HG03108 (cell line): ENCODE results near the gene ABCB10.
"Not testable (repeated sequence)": the region's sequence is repeated elsewhere in the genome, so short reads cannot be mapped to it uniquely, and the experiment has no call there.

ENCODE experiments used
- ATAC-seq: cut with Tn5 transposase; IDR thresholded peaks from one replicate; pipeline ENCODE4 v1.9.1; 2021; ENCODE audit warnings: moderate library complexity; ENCODE audit not compliant: unreplicated experiment

ABCB10 gene

DNA sequence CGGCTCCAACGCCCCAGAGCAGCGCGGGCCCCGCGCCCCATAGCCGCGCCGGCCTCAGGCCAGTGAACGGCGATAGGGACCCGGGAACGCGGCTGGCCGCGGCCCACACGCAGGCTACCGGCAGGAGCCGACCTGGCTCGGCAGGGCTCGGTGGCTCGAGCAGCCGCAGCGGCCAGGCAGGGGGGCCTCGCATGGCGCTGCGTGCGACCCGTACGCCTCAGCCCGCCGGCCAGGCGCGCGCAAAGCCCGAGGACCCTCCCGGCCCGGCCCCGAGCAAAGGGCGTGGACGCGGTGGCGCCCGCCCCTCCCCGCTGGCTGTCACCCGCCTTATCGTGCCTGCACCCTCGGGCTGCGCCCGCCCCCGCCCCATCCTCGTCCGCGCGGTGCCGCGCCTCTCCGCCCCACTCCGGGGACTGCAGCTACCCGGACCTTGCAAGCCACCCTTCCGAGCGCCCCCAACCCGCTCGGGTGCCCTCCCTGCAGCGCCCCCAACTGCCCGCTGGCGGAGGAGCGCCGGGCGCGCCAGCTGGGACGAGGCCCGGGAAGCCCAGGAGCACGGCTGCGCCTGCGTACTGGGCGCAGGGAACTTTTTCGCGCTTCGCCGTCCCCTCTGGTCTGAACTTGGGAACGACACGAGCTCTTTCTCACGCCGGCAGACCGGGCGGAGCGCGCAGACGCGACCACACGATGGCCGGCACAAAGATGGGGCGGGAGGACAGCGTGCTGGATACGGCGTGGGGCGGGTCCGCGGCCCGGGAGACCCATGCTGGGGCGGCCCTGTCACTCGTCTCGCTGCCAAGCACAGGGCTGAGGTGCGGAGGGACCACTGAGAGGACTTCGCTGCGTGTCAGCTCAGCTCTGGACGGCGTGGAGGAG lies at the start of gene ABCB10:
Gene ABCB10, minus strand, starts transcription at position 248 of the 876 bp plus-strand sequence. Its CDS starts 55 bp downstream, at position 193.
- peak; percentile 79 for ATAC-seq

DNA sequence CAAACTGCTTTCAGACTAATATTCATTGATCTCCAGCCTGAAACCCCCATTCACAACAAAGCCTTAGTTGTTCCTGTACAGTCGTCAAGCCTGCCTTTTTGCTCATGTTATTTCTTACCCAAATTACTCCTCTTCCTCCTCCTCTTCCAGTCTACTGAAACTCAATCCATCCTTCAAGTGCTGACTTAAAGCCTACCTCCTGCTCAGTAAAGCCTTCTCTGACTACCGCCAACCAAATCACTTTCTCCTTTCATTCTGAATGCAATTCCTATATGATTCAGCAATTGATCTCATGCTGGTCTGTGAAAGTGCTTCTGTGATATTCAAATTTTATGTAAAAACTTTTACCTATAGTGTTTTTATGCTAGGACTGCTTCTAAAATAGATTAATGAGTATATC lies 48.9 kb upstream of the ABCB10 start:
- no peak for ATAC-seq

DNA sequence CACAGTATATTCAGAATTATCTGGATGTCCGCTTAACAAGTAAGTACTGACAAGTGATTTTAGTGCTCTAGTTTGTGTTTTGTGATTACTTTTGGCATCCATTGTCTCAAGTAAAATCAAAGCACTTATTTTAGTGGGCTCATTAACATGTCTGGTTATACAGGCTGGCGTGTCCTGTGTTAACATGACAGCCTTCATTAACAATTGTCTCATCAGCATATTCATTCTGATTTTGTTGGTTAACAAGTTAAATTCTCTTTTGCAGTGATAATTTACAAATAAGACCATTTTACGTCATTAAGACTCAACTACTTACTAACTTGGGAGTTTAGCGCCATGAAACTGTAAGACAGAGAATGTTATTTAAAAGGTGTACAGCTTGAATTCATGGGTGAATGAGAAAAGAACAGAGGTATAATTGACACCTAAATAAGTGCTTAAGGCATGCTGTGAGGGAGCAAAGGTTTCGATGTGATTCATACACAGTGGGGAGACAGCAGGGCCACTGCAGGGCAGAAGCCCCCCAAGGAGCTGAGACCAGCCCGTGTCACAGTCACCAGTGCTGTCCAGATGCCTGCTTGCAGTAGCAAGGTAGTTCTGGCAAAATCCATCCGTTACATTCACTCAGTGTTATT lies 45.0 kb upstream of the ABCB10 start:
- ATAC-seq: no peak

DNA sequence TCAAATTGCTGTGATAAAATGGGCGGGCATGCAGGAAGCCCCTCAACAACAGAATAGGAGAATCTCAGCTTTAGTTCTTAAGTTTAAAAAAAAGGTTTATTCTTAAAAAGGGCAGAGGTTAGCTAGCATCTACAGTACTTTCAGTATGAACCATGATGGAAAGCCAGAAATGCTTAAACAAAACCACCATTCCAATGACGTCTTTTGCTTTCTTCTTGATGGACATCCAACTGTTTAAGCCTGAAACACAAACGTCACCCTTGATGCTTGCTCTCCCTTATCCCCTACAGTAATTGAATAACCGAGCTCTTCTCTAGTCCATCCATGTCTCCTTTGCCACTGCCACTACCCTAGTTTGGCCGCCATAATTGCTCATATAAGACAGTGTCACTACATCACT lies 41.7 kb upstream of the ABCB10 start:
- no peak for ATAC-seq

DNA sequence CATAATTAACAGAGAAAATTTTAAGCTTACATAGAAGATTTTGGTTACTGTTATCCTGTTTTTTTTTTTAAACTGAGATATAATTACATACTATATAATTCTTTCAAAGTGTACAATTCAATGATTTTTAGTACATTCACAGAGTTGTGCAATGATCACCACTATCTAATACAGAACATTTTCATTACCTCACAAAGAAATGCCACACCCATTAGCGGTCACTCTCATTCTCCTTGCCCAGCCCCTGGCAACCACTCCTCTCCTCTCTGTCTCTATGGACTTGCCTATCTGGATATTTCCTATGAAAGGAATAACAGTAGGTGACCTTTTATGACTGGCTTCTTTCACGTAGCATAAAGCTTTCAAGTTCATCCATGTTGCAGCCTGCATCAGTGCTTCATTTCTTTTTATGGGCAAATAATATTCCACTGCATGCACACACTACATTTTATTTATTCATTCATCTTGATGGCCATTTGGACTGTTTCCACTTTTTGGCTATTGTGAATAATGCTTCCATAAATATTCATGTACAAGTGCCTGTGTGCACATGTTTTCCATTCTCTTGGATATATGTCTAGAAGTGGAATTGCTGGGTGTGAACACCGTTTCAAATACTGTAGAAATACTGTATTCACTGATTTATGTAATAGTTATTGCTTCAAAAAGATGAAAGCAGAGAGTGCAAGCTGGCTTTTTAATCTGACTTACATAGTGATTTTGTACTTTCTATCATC lies 40.9 kb upstream of the ABCB10 start:
- ATAC-seq: no peak

DNA sequence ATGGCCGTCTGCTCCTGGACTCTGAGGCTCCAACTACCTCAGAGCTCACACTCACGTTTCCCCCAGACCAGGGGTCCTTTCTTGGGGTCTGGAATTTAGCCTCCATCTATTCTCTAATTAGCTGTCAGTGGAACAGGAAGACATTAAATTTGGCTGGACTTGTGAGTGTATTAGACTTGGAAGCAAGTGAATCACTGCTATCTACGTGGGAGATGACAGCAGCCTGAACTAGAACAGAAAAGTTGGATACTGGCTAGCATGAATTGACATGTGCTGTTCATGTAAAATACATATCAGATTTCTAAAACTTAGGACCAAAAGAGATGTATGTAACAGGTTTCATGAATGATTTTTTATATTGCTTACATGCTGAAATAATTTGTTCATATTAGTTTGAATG lies 39.4 kb upstream of the ABCB10 start:
- ATAC-seq: no peak

DNA sequence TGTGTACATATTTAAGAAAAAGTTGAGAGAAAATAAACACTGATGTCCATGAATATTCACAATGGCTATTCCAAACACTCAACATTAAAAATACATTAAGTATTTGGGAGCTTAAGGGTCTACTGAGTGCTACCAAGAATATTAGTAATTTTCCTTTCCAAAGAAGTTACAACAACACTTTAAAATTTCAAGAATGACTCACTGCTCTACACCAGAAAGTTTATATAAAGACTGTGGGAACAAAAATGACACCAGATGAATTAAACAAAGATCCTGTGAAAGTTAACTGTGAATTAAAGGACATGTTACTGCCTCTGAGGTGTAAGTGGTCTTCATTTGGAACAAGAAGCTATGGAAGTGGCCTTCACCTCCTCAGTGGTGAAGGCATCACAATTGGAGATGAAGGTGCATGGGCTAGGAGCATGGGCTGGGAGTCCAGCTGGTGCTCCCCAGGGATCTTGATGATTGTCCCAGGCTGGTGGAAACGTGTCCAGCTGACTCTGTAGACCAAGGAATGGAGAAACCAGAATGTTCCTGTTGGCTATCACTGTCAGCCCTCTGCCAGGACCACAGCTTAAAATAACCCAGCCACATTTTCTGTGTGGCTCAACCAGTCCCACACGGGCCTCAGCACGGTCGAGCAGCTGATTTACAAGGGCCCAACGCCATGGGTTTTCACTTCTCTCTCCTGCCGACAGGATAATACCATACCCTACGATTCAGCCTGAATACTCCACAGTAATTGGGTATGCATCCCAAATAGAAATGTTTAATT lies 38.6 kb upstream of the ABCB10 start:
- ATAC-seq: no peak

DNA sequence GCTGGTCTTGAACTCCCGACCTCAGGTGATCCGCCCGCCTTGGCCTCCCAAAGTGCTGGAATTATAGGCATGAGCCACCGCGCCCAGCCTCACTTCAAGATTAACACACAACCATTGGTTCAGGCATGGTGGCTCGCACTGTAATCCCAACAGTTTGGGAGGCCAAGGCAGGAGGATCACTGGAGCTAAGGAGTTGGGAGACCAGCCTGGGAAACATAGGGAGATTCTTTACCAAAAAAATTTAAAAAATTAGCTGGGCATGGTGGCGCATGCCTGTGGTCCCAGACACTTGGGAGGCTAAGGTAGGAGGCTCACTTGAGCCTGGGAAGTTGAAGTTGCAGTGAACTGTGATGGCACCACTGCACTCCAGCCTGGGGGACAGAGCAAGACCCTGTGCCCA lies 37.4 kb upstream of the ABCB10 start:
- not testable (repeated sequence) for ATAC-seq

DNA sequence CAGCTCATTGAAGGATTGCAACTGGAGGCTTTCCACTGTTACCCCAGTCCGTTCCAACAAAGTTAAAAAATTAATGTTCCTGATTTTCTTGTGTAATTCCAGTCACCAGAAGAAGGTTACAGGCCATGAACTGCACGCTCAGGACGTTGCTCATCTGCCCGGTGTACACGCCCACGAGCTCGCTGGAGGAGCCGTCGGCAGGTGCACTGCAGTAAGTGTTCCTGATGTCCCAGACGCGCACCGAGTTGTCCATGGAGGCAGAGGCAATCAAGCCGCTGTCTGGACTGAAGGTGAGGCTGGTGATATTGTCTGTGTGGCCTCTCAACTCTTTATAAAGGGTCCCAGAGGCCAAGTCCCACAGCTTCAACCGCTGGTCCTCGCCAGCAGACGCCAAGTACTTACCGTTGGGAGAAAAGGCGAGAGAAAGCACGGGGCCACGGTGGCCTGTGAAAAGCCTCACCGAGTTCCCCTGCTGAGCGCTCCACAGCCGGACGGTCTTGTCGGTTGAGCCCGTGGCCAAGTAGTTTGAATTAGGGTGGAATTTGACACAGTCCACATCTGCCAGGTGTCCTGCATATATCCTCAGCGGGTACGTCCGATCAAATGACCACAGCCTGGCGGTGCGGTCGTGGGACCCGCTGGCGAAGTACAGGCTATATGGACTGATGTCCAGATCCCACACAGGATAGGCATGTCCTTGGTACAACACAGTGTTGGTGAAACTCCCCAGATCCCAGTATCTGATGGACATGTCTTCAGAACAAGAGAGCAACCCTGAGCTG lies 35.9 kb upstream of the ABCB10 start:
- no peak for ATAC-seq

DNA sequence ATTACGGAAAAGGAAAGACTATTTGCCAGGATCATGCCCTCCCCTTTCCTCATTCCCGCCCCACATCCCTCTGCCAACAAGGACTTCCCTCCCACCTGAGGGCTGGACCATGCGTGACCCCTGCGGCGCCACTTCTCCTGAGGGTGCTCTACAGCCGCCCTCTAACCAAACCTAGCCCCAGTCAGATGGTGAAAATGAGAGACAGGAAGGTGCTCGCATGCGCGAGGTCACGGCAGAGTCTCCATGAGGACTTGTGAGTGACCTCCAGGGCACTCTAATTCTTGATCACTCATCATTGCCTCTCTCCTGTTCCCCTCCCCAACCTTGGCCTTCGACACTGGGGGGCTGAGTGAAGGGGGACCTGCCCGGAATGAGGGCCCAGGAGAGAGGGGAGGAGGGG lies 35.3 kb upstream of the ABCB10 start:
- no peak for ATAC-seq

DNA sequence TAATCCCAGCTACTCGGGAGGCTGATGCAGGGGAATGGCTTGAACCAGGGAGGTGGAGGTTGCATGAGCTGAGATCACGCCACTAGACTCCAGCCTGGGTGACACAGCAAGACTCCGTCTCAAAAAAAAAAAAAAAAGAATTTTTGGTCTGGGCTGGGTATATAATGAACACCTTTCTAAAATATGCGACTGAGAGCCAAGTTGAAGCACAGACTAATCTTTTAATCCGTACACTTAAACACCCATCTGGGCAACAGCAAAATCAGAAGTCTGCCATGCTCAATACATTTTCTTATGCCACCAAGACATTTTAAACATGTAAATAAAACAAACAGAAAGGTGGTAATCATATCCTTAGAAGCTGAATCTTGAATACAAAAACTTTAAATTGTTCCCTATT lies 31.6 kb upstream of the ABCB10 start:
- no peak for ATAC-seq

DNA sequence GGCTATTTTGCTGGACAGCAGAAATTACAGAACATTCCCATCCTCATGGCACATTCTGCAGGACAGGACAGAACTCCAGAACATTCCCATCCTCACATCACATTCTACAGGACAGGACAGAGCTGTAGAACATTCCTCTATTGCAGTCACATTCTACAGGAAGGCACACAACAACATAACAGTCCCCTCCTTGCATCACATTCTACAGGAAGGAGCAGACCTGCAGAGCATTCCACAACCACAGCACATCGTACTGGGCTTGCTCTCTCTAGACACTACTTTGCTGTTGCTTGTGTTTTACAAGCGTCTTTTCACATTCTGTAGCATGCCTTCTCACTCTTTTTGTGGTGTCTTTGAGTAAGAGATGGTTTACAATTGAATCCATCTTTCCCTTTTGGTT lies 26.8 kb upstream of the ABCB10 start:
- ATAC-seq: no peak

DNA sequence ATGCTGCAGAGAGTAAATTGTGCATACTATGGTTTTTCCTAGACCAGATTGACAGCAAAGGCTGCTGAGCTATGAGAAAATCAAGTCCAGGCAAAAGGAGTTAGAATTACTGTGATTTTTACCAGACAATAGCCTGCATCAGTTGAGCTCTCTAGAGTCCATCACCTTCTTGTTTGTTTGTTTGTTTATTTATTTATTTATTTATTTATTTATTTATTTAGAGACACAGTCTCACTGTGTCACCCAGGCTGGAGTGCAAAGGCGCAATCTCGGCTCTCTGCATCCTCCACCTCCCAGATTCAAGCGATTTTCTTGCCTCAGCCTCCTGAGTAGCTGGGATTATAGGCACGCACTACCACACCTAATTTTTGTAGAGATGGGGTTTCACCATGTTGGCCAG lies 24.2 kb upstream of the ABCB10 start:
- no peak for ATAC-seq

DNA sequence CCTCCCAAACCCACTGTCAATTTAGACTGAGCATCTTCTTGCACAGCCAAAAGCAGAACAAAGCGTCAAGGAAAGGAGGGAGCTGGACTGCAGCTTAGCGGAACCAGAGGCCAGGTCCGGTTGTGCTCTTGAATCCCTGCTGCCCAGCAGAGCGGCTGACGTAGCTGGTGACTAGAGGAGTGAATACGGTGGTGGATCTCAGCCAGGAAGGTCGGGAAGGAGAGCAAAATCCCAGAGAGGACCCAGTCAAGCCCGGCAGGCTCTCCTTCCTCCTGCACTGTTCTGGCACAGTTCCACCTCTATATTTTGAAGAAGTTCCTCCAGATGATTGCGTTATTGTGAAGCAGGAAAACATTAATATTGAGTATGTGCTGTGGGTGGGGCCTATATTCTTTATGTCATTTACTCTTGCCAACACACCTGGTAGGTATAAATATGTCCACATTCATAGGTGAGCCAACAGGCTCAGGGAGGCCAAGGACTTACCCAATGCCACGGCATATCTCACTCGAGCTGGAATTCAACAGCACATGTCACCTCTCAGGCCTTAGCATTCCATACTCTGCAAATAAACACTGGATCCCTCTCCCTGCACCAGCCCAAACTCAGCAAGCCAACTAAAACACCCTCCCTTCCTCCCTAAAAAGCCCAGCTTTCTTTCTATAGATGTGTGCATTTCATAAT lies 23.6 kb upstream of the ABCB10 start:
- no peak for ATAC-seq

DNA sequence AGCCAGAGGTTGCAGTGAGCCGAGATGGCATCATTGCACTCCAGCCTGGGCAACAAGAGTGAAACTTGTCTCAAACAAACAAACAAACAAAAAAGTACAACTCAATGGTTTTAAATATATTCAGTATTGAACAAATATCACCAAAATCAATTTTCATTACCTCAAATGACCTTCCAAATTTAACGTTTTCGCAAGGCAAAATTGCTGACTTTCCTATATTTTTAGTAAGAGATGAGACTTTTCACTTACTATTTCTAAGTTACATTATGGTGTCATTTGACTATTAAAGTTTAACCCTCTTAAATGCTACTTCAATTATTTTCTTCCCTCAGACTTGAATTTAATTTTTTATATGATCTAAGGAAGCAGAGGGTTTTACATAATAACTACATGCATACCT lies 23.0 kb upstream of the ABCB10 start:
- no peak for ATAC-seq

DNA sequence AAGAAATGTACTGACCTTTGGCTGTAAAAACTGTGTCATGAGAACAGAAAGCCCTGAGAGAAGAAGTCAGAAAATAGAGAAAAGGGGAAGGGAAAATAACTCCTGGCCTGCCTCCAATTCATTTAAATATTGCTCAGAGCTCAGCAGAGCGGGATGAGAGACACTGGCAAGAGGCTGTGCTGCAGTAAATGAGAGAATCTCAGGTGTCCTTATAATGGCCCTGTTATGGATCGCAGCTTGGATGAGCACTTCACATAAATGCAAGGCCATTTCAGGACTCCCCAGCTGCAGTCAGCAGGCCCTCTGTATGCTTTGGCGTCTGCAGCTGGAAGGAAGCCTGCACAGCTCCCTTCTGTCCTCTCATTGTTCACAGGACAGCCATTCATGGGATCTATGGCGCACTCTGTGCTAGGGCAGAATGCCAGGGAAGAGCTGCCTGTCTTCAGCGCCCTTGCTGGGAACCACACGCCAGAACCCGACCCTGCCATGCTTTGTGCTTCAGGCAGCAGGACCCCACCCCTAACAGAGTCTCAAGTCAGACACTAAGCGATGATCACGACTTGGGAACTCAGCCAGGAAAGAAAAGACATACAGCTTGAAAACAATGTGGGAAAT lies 20.7 kb upstream of the ABCB10 start:
- peak; percentile 81 for ATAC-seq

DNA sequence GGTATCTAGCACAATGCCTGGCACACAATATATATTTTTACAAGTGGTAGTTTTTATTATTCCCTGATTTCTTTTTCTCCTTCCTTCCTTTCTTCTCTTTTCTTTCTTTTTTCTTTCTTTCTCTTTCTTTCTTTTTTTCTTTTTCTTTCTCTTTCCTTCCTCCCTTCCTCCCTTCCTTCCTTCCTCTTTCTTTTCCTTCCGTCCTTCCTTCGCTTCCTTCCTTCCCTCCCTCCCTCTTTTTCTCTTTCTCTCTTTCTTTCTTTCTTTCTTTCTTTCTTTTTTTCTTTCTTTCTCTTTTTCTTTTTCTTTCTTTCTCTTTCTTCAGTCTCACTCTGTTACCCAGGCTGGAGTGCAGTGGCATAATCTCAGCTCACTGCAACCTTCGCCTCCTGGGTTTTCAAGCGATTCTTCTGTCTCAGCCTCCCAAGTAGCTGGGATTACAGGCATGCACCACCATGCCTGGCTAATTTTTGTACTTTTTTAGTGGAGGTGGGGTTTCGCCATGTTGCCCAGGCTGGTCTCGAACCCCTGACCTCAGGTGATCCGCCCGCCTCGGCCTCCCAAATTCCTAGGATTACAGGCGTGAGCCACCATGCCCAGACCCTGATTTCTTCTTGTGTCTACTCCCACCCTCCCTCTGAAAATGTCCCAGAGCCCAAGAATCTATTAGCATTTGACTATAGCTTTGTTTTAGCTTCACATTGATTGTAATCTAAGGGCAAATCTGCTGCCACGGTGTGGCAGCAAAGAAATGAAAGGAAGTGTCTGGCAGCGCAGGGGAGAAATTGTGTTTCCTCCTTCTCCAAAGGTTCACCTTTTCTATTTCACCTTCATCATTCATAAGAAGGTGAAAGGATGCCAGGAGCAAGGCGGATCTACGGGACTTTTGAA lies 19.9 kb upstream of the ABCB10 start:
- ATAC-seq: no peak
